ENCODE results near the gene YTHDC1. TPM values are rescaled to one million over a fixed set of nuclear protein-coding genes. Genes with fewer than 3 reads are reported as not detected.

YTHDC1 gene
- total and polyA plus RNA-seq, 2 of the 8 experiments (the other 6 are each of a cell fraction or from before 2014, with no cell fraction given): 25.7 to 89.5 TPM

DNA sequence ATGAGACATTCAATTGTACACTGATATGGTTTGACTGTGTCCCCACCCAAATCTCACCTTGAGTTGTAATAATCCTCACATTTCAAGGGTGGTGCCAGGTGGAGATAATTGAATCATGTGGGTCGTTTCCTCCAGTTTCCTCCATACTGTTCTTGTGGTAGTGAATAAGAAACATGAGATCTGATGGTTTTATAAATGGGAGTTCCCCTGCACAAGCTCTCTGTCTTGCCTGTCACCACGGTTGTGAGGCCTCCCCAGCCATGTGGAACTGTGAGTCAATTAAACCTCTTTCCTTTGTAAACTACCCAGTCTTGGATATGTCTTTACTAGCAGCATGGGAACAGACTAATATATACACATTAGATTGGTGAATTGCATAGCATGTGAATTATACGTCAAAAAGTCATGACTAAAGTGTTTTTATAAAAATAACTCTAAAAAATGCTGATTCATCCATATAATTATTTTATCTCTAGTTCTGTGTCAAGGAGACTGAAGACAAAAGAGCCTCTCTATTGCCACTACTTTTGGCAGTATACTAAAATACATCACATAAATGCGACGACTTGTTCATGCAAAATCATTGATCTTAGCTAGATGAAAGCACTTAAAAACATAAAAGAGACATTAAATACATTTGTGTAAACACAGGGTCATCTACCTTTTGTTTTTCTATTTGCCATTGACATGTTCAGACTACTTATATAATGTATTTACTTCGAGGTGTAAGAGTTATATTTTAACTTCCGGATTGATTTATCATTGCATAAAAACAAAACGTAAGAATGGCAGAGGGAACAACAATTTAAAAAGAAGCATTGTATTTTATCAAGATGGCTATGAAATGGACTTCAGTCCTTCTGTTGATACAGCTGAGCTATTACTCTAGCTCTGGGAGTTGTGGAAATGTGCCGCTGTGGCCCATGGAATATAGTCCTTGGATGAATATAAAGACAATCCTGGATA, 50.1 kb downstream of the YTHDC1 start:
- Histone ChIP-seq H4K8ac (ENCODE audit: extremely low read depth, insufficient read depth, low read length) (no peak overlapping the region), H2AFZ (ENCODE audit: low read length) (no peak overlapping the region), H3K18ac (ENCODE audit: extremely low read depth, low read length) (no peak overlapping the region), H3K23me2 (ENCODE audit: low read depth, low read length) (no peaks in the 10 kb centered on the region), H2BK12ac (ENCODE audit: low read depth, low read length) (no peak overlapping the region), H3K14ac (ENCODE audit: insufficient read length) (no peak overlapping the region), H4K91ac (replicated peaks; ENCODE audit: insufficient read length, low read length) (no peak overlapping the region), H3K36me3 (ENCODE audit: control insufficient read depth in 2 of 4, insufficient read depth in 4 of 4, low read length in 3 of 4) (no peaks in the 10 kb centered on the region), H3K27me3 (replicated peaks in 1 of 4; ENCODE audit: control insufficient read depth in 3 of 4, extremely low read depth in 1 of 4, insufficient read depth in 3 of 4, low read length in 3 of 4) (no peaks in the 10 kb centered on the region), H4K5ac (ENCODE audit: insufficient read length, low read depth, low read length) (no peak overlapping the region), H3K9me3 (ENCODE audit: insufficient read depth in 2 of 2, low read depth in 1 of 2, low read length in 1 of 2) (no peaks in the 10 kb centered on the region), H3K23ac (ENCODE audit: insufficient read length) (no peak overlapping the region), H2AK5ac (ENCODE audit: low read depth, low read length) (no peak overlapping the region), H3K4ac (replicated peaks; ENCODE audit: insufficient read length, low read depth, low read length) (no peak overlapping the region), H3K27ac (ENCODE audit: low read depth, low read length) (no peak overlapping the region), H2BK20ac (ENCODE audit: low read length) (no peak overlapping the region), H3K79me2 (ENCODE audit: control insufficient read depth in 1 of 2, insufficient read depth in 2 of 2, low read length in 2 of 2) (no peaks in the 10 kb centered on the region), H2BK15ac (ENCODE audit: low read length) (no peak overlapping the region), H3K4me3 (ENCODE audit: extremely low read depth in 1 of 4, insufficient read depth in 2 of 4, low read depth in 3 of 4, low read length in 4 of 4) (no peak overlapping the region), H2BK5ac (ENCODE audit: low read depth, low read length) (no peak overlapping the region), H3K79me1 (ENCODE audit: low read depth, low read length) (no peaks in the 10 kb centered on the region), H3K9ac (replicated peaks in 1 of 4; ENCODE audit: extremely low read depth in 1 of 4, low read depth in 3 of 4, low read length in 3 of 4) (no peak overlapping the region), H3K4me1 (replicated peaks in 1 of 4; ENCODE audit: control insufficient read depth in 3 of 4, insufficient read depth in 4 of 4, low read length in 3 of 4) (no peaks in the 10 kb centered on the region), H3K56ac (replicated peaks; ENCODE audit: insufficient read length, low read depth, low read length) (no peak overlapping the region), H3K4me2 (ENCODE audit: insufficient read depth in 1 of 2, low read depth in 2 of 2, low read length in 2 of 2) (no peak overlapping the region), H4K20me1 (replicated peaks in 1 of 2; ENCODE audit: control insufficient read depth in 1 of 2, insufficient read depth in 2 of 2, low read length in 2 of 2) (no peaks in the 10 kb centered on the region), H2BK120ac (replicated peaks; ENCODE audit: low read depth, low read length) (no peak overlapping the region)
- FAIRE-seq: no peak
- no peak for DNase-seq (ENCODE audit: low read depth in 1 of 2, low spot score in 2 of 2)
- CTCF ChIA-PET (ENCODE audit: partially characterized antibody): interaction anchor here (1.5 kb wide), 1 partner anchor 76 kb away, joined by 6 read pairs; no protein-coding TSS in a partner anchor
- POLR2A ChIA-PET (ENCODE audit: partially characterized antibody): interaction anchor here (0.7 to 1.2 kb wide), 2 partner anchors 9 to 10 kb away, joined by 3 to 4 read pairs; no protein-coding TSS in a partner anchor
- WGBS, 2 experiments (ENCODE audit: extremely low coverage in 1 of 2, insufficient coverage in 1 of 2, insufficient read length in 1 of 2, insufficient replicate concordance in 2 of 2, low coverage in 1 of 2, low lambda C conversion rate in 2 of 2, missing lambda C conversion rate in 1 of 2): 91% methylated on average over 9 of the region's 9 CpGs; no CpG with 5 or more reads in 1 of the 2 experiments
- no peak for TF ChIP-seq EZH2 (IDR thresholded peaks at IDR 0.05; ENCODE audit: low read depth, low read length, severe bottlenecking)
- no peak for TF ChIP-seq JUND (IDR thresholded peaks at IDR 0.05; ENCODE audit: low read length)
- TF ChIP-seq SRF (IDR thresholded peaks at IDR 0.05; ENCODE audit: low read depth, low read length): no peak
- TF ChIP-seq E2F6 (IDR thresholded peaks at IDR 0.05): no peak
- no peak for TF ChIP-seq BRCA1 (IDR thresholded peaks at IDR 0.05; ENCODE audit: low read depth, low read length)
- TF ChIP-seq TEAD4 (IDR thresholded peaks at IDR 0.05; ENCODE audit: low read depth, low read length): no peak
- no peak for TF ChIP-seq CHD1 (IDR thresholded peaks at IDR 0.05; ENCODE audit: low read depth, low read length)
- TF ChIP-seq SIX5 (IDR thresholded peaks at IDR 0.05; ENCODE audit: low read depth, low read length): no peak
- TF ChIP-seq KDM1A (IDR thresholded peaks at IDR 0.05; ENCODE audit: borderline replicate concordance, low read length): no peak
- TF ChIP-seq, protein P1, sequence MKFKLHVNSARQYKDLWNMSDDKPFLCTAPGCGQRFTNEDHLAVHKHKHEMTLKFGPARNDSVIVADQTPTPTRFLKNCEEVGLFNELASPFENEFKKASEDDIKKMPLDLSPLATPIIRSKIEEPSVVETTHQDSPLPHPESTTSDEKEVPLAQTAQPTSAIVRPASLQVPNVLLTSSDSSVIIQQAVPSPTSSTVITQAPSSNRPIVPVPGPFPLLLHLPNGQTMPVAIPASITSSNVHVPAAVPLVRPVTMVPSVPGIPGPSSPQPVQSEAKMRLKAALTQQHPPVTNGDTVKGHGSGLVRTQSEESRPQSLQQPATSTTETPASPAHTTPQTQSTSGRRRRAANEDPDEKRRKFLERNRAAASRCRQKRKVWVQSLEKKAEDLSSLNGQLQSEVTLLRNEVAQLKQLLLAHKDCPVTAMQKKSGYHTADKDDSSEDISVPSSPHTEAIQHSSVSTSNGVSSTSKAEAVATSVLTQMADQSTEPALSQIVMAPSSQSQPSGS (IDR thresholded peaks at IDR 0.05; ENCODE audit: low read length): no peak

Data from H1 (cell line).